ENCODE measurements around the gene AOPEP.

GRCh38 chr9:94772639-94773303, 46.3 kb downstream of the AOPEP start:
- TF ChIP-seq CTCF (IDR thresholded peaks at IDR 0.05) (no peak), POLR2A (IDR thresholded peaks at IDR 0.05) (no peak)

All from heart left ventricle (tissue), 13 donors.